GM21737 (cell line): ENCODE results near the gene SHB.

ENCODE experiments used
- ATAC-seq: cut with Tn5 transposase; IDR thresholded peaks from one replicate; pipeline ENCODE4 v1.9.1; 2021; ENCODE audit warnings: mild to moderate bottlenecking, moderate library complexity; ENCODE audit not compliant: unreplicated experiment

Gene SHB

DNA sequence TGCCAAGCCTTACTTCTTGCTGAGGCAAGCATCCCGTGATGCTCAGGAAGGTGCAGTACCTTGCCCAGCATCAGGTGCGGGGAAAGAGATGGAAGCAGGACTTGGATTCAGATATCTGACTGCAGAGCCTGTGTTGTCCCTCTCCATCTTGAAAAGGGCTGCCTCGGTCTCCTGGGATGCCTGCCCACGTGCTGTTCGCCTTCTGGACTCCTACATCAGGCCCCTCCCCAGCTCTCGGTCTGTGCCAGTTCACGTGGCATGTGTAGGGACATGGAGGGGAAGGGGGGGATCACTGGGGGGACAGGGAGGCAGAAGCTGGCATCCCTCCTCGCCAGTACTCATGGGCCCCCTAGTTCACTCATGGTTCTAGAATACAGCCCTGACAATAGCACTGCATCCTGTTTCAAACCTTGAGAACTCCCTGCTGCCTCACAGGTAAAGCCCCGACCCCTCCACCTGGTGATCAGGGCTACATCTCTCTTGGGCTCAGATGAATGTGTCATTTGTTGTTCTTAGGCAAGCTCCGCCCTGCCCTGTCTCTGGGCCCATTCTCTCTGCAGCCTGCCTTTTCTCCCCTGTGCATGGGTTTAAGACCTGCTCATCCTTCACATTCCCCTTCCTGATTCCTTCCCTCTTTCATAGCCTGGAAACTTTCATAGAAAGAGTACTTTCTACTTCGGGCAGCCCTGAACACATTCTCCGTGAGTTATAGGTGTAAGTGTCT lies 126.2 kb downstream of the SHB start:
- no peak for ATAC-seq

GRCh38 chr9:37941253-37941652 lies 127.8 kb downstream of the SHB start:
- ATAC-seq: no peak

- ATAC-seq: no peak
Observed at GRCh38 chr9:37939575-37940095, 129.4 kb downstream of the SHB start.

GRCh38 chr9:37938121-37938891 lies 130.7 kb downstream of the SHB start:
- ATAC-seq: no peak

DNA sequence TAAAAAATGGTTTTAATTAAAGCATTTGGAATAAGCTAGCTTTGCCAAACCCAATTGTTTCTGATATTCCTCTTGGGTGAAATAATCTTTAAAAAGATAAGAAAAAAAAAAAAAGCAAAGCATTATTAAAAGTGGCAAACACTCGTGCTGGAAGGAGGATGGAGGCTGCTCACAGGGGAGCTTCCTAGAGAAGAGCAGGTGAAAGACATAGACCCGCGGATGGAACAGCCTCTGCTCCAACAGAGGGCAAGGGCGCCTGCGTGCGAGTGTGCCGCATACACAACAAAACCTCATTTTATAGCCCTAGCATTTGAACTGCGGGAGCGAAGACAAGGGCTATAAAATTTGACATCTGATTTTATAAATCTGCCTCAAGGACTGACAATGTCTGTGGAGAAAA lies 131.7 kb downstream of the SHB start:
- ATAC-seq: no peak

GRCh38 chr9:37936965-37937364 lies 132.1 kb downstream of the SHB start:
- no peak for ATAC-seq

DNA sequence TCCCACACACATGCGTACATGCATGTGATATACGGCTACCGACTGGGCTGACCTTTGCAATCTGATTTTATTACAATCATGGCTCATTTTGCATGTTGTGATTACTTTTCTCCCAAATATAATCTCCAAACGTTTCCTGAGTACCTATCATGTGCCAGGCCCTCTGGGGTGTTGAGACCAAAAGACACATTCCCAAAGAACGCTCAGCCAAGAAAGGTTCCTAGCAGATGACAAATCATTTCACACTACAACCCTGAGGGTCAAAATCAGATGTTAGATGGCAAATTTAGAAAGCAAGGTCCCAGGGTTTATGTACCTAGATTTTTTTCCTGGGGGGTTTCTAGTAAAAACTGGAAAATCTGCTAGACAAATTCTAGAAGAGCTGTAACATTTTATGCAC lies 132.7 kb downstream of the SHB start:
- ATAC-seq: no peak

GRCh38 chr9:37935096-37935495 lies 133.9 kb downstream of the SHB start:
- ATAC-seq: no peak

DNA sequence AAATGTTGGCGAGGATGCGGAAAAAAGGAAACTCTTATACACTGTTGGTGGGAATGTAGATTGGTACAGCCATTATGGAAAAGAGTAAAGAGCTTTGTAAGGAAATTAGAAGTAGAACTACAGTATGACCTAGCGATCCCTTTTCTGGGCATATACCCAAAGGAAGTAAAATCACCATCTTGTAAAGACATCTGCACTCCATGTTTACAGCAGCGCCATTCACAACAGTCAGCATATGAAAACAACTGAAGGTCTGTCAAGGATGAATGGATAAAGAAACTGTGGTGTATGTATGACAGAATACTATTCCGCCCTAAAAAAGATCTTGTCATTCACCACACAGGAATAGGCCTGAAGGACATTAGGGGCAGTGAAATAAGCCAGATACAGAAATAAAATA lies 137.4 kb downstream of the SHB start:
- ATAC-seq: no peak

DNA sequence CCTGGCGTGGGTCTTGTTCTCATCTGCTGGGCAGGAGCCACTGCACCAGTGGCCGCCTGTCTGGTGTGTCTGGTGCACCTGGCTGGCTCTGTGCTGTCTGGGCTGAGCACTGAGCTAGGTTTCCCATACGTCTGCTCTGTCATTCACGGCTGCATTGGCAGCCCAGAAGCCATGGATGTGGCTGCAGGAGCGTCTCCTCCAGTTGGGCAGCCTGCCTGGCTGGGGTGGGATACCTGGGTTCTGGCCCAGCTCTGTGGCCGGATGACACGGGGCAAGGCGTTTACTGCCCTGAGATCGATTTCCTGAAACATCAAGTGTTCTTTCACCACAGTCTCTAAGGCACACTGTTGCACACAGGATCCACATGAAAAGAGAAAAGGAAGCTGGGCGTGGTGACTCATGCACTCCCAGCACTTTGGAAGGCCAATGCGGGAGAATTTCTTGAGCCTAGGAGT lies 139.6 kb downstream of the SHB start:
- ATAC-seq: no peak

- no peak for ATAC-seq
Observed at GRCh38 chr9:37928552-37929430, 140.2 kb downstream of the SHB start.

GRCh38 chr9:37927601-37928551 lies 141.2 kb downstream of the SHB start:
- ATAC-seq: no peak

GRCh38 chr9:37927132-37927531 lies 141.9 kb downstream of the SHB start:
- ATAC-seq: no peak

GRCh38 chr9:37926737-37927118 lies 142.3 kb downstream of the SHB start:
- no peak for ATAC-seq

DNA sequence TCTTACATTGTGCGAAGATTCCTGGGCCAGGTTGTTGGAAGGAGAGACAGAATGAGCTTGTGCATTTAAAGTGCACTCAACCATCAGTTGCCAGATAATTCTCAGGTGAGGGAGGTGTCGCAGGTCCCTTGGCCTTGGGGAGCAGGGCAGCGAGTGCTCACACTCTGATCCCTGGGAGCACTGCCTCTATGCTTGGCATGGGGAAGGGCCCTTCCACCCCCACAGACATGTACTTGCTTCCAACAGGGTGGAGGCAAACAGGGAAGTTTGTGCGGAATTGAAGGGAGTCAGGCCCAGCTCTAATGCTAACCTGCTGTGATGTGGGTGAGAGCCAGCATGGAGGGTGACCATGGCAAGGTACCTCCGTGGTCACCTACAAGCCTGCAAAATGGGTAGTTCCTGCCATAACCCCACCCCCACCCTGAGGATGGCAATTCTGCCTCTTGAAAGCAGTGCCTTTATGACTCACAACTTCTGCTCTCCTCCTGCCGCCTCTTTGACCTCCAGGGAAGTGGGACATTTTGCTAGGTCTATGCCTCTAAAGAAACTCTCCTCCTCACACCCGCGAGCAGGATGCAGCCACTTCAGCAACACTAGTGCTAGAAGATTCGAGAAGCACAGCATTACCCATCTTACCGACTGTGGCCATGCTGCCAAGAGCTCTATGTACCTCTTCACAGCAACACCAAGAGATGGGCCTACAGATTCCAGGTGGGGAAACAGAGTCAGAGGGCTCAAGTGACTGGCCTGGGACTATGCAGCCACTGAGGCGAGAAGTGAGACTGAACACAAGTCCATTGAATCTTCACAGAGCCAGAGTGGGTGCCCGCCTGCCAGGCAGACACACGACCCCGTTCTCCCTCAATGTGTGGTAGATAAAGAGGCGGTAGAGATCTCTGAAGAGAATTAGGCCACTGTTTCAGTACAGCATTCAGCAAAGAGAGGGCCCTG lies 143.0 kb downstream of the SHB start:
- no peak for ATAC-seq

DNA sequence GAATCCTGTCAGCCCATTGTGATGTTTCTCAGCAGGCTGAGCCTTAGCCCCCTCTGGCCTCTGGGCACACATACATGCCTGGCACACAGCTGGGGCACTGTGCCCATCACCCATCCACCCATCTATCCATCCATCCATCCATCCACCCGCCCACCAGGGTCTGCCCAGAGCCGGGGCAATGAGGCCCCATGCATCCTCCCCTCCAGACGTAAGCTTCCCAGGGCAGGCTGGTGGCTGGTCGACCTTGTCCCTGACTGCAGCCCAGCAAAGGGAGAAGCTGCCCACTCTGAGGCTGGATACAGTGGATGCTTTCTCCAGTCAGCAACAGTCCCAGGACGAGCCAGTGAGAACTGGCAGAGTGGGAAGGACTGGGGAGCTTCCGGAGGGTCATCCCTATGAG lies 144.0 kb downstream of the SHB start:
- no peak for ATAC-seq

GRCh38 chr9:37924538-37924937 lies 144.5 kb downstream of the SHB start:
- ATAC-seq: no peak

DNA sequence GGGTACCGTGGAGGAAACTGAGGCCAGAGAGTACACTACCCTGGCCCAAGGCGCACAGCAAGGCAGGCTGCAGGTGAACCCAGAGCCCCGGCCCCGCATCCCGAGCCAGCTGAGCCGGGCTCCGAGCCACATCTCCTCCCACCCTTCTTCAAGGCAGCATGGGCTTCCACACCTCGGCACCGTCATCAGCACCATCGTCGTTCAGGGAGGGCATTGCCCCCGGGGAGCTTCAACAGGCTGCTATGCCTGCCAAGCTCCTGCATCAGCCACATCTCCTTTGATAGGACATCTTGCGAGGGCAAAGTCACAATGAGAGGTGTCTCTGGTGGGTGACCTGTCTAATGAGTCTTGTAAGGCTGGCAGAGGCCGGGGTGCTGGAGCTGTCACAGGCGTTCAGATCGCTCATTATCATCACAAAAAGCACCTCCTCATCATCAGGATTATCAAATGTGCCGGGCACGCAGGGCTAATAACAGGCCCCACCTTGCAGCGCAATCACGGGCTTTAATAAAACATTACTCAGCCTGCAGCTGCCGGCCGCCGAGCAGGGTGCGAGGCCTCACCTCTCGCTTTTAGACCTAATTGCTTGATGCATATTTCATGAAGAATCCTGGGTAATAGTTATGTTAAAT lies 145.1 kb downstream of the SHB start:
- no peak for ATAC-seq
